GM18507 (cell line): ENCODE data around the gene MFAP3L.

Experiments
- DNase-seq: peaks from one replicate; pipeline ENCODE4 v3.0.0; 2011; ENCODE audit warnings: low read depth; ENCODE audit not compliant: insufficient read length; ENCODE audit errors: extremely low spot score
- FAIRE-seq: peaks from 2 replicates; lab custom pipeline; 2011; peaks lifted over from hg19 to GRCh38; lab: Jason Lieb, UNC

MFAP3L gene

GRCh38 chr4:170025523-170026252 lies 507 bp downstream of the MFAP3L start:
- no peak for FAIRE-seq
- no peak for DNase-seq

GRCh38 chr4:170022211-170022610 lies 4.0 kb downstream of the MFAP3L start:
- no peak for FAIRE-seq
- DNase-seq, result no peak

GRCh38 chr4:170017252-170017651 lies 8.9 kb downstream of the MFAP3L start:
- no peak for DNase-seq
- no peak for FAIRE-seq

GRCh38 chr4:170015285-170015684 lies 10.9 kb downstream of the MFAP3L start:
- no peak for DNase-seq
- FAIRE-seq, result no peak

GRCh38 chr4:170014359-170015011 lies 11.7 kb downstream of the MFAP3L start:
- FAIRE-seq (no peak), DNase-seq (no peak)

- DNase-seq (no peak), FAIRE-seq (no peak)
These were observed 13.6 kb downstream of the MFAP3L start for GRCh38 chr4:170012629-170012958.

- no peak for DNase-seq
These were observed 14.1 kb downstream of the MFAP3L start for GRCh38 chr4:170011921-170012628.

GRCh38 chr4:170009291-170009690 lies 16.9 kb downstream of the MFAP3L start:
- no peak for DNase-seq
- FAIRE-seq, result no peak

More at GRCh38 chr4:170011921-170012628, 14.1 kb downstream of the MFAP3L start:
- no peak for FAIRE-seq

- DNase-seq, result no peak
- FAIRE-seq, result no peak
These were observed 17.4 kb downstream of the MFAP3L start for GRCh38 chr4:170008801-170009200.

- DNase-seq, result no peak
- FAIRE-seq, result peak; percentile 36
These were observed 17.8 kb downstream of the MFAP3L start for GRCh38 chr4:170008371-170008770.

GRCh38 chr4:170007113-170007512 lies 19.1 kb downstream of the MFAP3L start:
- no peak for DNase-seq
- FAIRE-seq, result no peak

GRCh38 chr4:170005472-170005871 lies 20.7 kb downstream of the MFAP3L start:
- no peak for FAIRE-seq
- DNase-seq, result no peak

GRCh38 chr4:170004651-170005295 lies 21.4 kb downstream of the MFAP3L start:
- no peak for DNase-seq
- FAIRE-seq, result no peak

- DNase-seq (no peak), FAIRE-seq (no peak)
These were observed 22.8 kb downstream of the MFAP3L start for GRCh38 chr4:170003071-170004070.

- DNase-seq (no peak), FAIRE-seq (no peak)
These were observed 24.4 kb downstream of the MFAP3L start for GRCh38 chr4:170001745-170002267.

GRCh38 chr4:170001011-170001744 lies 25.0 kb downstream of the MFAP3L start:
- FAIRE-seq, result no peak
- DNase-seq, result no peak

- no peak for FAIRE-seq
- no peak for DNase-seq
These were observed 26.3 kb downstream of the MFAP3L start for GRCh38 chr4:169999923-170000322.

- no peak for DNase-seq
- FAIRE-seq, result no peak
These were observed 27.2 kb downstream of the MFAP3L start for GRCh38 chr4:169998981-169999380.
